Measurements from ENCODE around the gene S100A5. TPM values are rescaled to one million over a fixed set of nuclear protein-coding genes. Genes with fewer than 3 reads are reported as not detected.
A peak's percentile ranks its signal among the peaks of the same experiment; 100 is the strongest.

The S100A5 gene
- total and polyA plus RNA-seq, 10 of the 15 experiments (the other 5 are each of a cell fraction or from before 2014, with no cell fraction given) = 0.47 to 0.75 (median 0.56) TPM; not detected in 6

- TF ChIP-seq CUX1 (IDR thresholded peaks at IDR 0.05; ENCODE audit: insufficient replicate concordance, low read depth, low read length) (no peak), RB1 (IDR thresholded peaks at IDR 0.05; ENCODE audit: borderline replicate concordance) (peak; percentile 43; the same call in 1 of the 2 replicates), DPF2 (IDR thresholded peaks at IDR 0.05) (peak; percentile 34; the same call in 1 of the 2 replicates), ZNF622 (IDR thresholded peaks at IDR 0.05) (no peak), IKZF2 (IDR thresholded peaks at IDR 0.05) (0 out of 4 replicates have a peak, but pooled peaks of 1 of the 2 experiments have one; percentile 18), EZH2 (IDR thresholded peaks at IDR 0.05; ENCODE audit: borderline replicate concordance, control insufficient read depth, low read depth, low read length) (no peak), IKZF1 (conservative IDR thresholded peaks at IDR 0.05) (0 out of 2 replicates have a peak, but pooled peaks have one; percentile 13), GATAD2B (conservative IDR thresholded peaks at IDR 0.05; ENCODE audit: low read depth) (0 out of 2 replicates have a peak, but pooled peaks have one; percentile 48), LARP7 (IDR thresholded peaks at IDR 0.05) (no peak), YBX1 (IDR thresholded peaks at IDR 0.05) (no peak), SMARCA5 (IDR thresholded peaks at IDR 0.05) (0 out of 2 replicates have a peak, but pooled peaks have one; percentile 23), MTA2 (IDR thresholded peaks at IDR 0.05; ENCODE audit: low read depth) (peak; percentile 31; the same call in 1 of the 2 replicates), NR2F1 (conservative IDR thresholded peaks at IDR 0.05) (peak; percentile 56; the same call in 1 of the 2 replicates), MEF2B (IDR thresholded peaks at IDR 0.05; ENCODE audit: partially characterized antibody, poor library complexity, severe bottlenecking) (peak; percentile 81), BCL11A (IDR thresholded peaks at IDR 0.05; ENCODE audit: low read depth, low read length) (no peak), KDM1A (IDR thresholded peaks at IDR 0.05; ENCODE audit: borderline replicate concordance) (no peak), YY1 (IDR thresholded peaks at IDR 0.05; ENCODE audit: low read depth, low read length) (0 out of 2 replicates have a peak, but pooled peaks have one; percentile 24)
- TF ChIP-seq, protein P1, sequence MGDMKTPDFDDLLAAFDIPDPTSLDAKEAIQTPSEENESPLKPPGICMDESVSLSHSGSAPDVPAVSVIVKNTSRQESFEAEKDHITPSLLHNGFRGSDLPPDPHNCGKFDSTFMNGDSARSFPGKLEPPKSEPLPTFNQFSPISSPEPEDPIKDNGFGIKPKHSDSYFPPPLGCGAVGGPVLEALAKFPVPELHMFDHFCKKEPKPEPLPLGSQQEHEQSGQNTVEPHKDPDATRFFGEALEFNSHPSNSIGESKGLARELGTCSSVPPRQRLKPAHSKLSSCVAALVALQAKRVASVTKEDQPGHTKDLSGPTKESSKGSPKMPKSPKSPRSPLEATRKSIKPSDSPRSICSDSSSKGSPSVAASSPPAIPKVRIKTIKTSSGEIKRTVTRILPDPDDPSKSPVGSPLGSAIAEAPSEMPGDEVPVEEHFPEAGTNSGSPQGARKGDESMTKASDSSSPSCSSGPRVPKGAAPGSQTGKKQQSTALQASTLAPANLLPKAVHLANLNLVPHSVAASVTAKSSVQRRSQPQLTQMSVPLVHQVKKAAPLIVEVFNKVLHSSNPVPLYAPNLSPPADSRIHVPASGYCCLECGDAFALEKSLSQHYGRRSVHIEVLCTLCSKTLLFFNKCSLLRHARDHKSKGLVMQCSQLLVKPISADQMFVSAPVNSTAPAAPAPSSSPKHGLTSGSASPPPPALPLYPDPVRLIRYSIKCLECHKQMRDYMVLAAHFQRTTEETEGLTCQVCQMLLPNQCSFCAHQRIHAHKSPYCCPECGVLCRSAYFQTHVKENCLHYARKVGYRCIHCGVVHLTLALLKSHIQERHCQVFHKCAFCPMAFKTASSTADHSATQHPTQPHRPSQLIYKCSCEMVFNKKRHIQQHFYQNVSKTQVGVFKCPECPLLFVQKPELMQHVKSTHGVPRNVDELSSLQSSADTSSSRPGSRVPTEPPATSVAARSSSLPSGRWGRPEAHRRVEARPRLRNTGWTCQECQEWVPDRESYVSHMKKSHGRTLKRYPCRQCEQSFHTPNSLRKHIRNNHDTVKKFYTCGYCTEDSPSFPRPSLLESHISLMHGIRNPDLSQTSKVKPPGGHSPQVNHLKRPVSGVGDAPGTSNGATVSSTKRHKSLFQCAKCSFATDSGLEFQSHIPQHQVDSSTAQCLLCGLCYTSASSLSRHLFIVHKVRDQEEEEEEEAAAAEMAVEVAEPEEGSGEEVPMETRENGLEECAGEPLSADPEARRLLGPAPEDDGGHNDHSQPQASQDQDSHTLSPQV (IDR thresholded peaks at IDR 0.05) = no peak
- TF ChIP-seq, protein P2, sequence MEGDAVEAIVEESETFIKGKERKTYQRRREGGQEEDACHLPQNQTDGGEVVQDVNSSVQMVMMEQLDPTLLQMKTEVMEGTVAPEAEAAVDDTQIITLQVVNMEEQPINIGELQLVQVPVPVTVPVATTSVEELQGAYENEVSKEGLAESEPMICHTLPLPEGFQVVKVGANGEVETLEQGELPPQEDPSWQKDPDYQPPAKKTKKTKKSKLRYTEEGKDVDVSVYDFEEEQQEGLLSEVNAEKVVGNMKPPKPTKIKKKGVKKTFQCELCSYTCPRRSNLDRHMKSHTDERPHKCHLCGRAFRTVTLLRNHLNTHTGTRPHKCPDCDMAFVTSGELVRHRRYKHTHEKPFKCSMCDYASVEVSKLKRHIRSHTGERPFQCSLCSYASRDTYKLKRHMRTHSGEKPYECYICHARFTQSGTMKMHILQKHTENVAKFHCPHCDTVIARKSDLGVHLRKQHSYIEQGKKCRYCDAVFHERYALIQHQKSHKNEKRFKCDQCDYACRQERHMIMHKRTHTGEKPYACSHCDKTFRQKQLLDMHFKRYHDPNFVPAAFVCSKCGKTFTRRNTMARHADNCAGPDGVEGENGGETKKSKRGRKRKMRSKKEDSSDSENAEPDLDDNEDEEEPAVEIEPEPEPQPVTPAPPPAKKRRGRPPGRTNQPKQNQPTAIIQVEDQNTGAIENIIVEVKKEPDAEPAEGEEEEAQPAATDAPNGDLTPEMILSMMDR (IDR thresholded peaks at IDR 0.05 in 2 of 3, conservative IDR thresholded peaks at IDR 0.05 in 1 of 3; ENCODE audit: control insufficient read depth in 2 of 3, extremely low read depth in 1 of 3, insufficient read depth in 1 of 3, low read depth in 3 of 3, low read length in 3 of 3) = peak; percentile 79 to 91 (median 89)
Measured at GRCh38 chr1:153494976-153495535, 45.7 kb downstream of the S100A5 start (continued).

Data from GM12878 (cell line).